Activated CD8-positive, alpha-beta memory T cell treated with anti-CD3 and anti-CD28 coated beads, Interleukin-2, amount 50 U/mL, for 1 hour (primary cell): ENCODE data around the gene TP73.

ENCODE experiments used
- DNase-seq: peaks from one replicate; pipeline ENCODE4 v3.0.0-alpha.2; 2020; ENCODE audit errors: extremely low read depth

TP73 gene

GRCh38 chr1:3729594-3730542, 77.6 kb downstream of the TP73 start:
- DNase-seq: no peak

GRCh38 chr1:3730543-3731247, 78.4 kb downstream of the TP73 start:
- no peak for DNase-seq

DNA sequence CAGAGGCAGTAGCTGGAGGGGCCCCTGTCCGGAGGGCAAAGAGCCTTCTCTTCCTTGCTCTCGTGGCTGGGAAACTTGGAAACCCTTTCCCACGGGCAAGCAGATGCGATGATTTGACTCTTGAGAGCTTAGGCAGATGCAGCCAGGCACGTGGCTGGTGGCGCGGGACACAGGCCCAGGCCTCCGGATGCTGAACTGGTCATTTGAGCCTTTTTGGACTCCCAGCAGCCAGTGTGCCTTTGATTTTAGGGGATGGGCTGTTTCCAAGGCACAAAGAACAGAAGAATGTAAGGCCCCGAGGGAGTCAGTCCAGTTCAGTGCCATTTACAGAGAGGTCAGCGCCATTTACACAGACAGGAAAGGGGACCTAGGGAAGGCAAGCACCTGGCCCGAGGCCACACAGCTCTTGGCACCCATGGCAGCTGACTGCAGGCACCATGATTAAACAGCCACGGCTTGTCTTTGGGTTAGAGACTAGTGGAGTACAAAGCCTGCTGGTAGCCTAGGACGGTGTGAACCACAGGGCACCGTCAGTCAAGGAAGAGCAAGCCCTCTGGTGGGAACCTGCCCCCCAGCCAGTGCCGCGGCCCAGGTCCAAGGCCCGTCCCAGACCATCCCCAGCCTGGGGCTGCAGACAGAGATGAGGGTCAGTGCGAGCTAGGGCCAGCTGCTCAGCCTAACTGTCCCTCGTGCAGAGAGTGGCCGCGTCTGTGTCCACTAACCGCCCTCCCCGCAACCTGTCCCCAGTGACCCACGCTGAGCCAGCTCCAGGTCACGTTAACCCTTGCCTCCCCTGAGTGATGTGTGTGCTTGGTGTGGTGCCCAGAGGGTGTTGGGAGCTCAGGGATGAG, 79.5 kb downstream of the TP73 start:
- DNase-seq: no peak

GRCh38 chr1:3732434-3733093, 80.2 kb downstream of the TP73 start:
- no peak for DNase-seq

GRCh38 chr1:3733094-3733882, 81.0 kb downstream of the TP73 start:
- DNase-seq: no peak

GRCh38 chr1:3733883-3734589, 81.7 kb downstream of the TP73 start:
- no peak for DNase-seq

DNA sequence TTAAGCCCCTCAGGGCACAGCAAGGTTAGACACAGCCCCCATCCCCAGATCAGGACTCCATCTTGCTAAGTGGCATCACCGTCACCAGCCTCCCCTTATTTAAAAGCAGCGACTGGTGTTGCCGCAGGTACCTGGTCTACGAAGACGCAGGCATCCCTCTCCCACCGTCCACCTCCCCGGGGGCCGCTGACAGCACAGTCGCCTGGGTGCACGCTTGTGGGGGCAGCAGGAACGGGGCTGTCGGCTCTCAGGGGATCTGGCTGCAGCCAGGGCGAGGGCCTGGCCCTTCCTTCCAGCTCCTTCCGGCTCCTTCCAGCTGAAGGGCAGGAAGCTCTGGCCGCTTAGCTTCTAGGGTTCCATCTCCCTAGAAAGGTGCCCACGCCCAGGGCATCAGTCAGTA, 82.3 kb downstream of the TP73 start:
- DNase-seq: no peak

GRCh38 chr1:3735027-3735681, 82.8 kb downstream of the TP73 start:
- DNase-seq: no peak

- no peak for DNase-seq
Observed at GRCh38 chr1:3735688-3736087, 83.4 kb downstream of the TP73 start.

DNA sequence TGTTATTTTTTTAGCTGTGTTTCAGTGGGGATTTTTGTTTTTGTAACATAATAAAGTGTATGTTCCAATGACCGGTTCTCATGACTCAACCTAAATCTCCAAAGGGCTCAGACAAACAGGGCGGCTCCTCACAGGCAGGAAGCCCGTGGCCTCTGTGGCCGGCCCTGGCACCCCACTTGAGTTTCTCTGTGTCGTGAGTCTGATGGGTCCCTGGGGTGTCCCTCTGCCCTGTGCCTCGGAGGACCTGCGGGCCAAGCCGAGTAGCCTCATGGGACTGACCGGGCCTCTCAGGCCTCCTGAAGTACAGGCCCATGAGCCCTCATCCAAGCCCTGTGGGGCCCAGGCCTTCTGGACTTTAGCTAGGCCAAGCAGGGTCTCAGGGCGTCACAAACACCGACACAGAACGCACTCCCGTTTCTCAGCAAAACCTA, 83.8 kb downstream of the TP73 start:
- no peak for DNase-seq

- DNase-seq: no peak
Observed at GRCh38 chr1:3736708-3737107, 84.4 kb downstream of the TP73 start.

DNA sequence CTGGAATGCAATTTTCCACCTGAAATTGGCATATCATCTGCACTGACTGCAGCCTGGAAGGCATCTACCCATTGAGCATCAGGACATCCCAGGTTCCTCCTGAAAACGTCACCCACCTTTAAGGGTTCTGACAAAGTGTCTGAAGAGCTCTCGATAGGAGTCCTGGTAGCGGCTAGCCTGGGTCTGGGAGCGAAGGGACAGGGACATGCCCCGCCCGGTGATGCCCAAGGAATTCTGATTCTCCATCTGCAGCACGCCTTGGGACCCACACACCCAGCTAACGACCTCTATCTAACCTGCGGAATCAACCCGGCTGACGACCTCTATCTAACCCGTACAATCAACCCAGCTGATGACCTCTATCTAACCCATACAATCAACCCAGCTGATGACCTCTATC, 86.6 kb downstream of the TP73 start:
- DNase-seq: no peak

DNA sequence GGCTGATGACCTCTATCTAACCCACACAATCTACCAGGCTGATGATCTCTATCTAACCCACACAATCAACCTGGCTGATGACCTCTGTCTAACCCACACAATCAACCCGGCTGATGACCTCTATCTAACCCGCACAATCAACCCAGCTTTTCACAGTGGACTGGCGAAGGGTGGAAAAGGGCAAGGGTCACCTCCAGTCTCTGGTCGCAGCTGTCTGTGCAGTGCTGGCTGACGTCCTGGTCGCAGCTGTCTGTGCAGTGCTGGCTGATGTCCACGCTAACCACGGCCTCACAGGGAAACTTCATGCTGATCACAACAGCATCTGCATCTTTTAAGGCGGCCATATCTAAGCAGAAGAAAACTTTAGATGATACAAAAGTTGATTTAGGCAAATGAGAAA, 87.7 kb downstream of the TP73 start:
- DNase-seq: no peak

DNA sequence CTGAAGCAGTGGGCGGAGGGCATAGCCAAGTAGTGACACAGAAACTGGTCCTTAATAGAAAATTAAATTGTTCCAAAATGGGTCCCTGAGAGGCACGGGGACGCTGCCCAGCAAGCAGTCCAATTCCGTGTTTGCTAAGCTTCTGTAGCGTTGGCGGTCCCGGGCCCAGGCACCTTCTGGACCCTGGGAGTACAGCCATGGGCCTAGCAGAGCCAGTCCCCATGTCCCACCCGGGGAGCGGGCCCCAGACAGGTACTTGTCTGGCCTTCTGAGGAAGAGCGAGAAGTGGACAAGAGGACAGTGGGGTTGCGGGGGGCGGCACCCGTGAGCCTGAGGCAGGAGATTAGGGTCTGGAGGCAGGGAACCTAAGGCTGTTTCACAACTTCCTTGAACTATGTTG, 88.4 kb downstream of the TP73 start:
- DNase-seq: no peak

DNA sequence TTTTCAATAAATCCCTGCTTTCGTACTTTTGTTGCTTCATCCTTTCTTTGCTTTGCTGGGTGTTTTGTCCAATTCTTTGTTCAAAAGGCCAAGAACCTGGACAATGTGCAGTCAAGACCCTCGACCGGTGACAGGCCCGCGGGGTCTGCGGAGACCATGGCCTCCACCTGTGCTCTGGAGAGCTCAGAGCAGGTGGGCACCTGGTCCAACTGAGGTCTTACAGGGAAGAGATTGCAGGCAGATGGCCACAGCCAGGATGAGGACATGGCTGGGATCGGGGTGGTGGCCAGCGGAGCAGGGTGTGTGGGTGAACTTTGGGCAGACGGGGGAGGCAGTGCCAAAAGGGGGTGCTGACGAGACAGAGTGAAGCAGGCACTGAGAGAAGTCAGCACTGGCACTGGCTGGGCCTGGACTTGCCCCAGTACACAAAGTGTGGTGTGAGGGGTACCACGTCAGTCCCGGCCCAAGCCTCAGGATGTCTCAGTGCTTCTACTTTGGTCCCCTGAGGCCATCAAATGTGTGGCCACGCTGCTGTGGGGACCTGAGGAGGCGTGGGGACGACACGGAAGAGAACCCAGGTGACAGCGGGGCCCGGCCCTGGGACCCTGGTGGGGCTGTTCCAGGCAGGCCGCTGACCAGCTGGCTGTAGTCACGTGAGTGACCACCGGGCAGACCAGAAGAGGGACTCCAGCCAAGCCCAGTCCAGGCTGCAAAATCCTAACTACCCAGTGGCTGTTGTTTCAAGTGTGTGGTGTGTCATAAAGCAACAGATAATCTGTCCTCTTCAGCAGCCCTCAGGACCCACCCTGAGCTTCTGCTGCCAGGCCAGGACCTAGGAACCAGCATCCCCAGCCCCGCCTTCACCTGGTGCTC, 89.5 kb downstream of the TP73 start:
- DNase-seq: no peak

GRCh38 chr1:3742439-3743298, 90.4 kb downstream of the TP73 start:
- DNase-seq: no peak

- DNase-seq: no peak
Observed at GRCh38 chr1:3743421-3743820, 91.1 kb downstream of the TP73 start.

DNA sequence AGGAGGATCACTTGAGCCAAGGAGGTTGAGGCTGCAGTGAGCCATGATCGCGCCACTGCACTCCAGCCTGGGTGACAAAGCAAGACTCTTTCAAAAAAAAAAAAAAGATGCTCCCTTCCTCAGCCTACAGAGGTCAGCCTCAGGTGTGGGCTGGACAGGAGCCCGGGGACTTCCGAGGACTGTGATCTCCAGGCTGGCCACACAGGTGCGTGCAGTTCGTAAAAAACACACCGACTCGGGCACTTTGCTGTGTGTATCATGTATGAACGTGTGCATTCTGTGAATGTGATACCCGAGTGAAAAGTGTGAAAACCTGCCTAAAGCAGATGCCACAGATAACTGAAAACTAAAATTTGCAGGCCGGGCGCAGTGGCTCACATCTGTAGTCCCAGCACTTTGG, 91.5 kb downstream of the TP73 start:
- no peak for DNase-seq
